SH-SY5Y (cell line): Measurements from ENCODE around the gene CAMKMT.

ENCODE experiments used
- GATA2 ChIP-seq: IDR thresholded peaks from 2 replicates; pipeline ENCODE4 v1.6.1; 2011; ENCODE audit warnings: mild to moderate bottlenecking, low read depth, low read length
- GATA3 ChIP-seq: IDR thresholded peaks from 2 replicates; pipeline ENCODE4 v1.6.1; 2011; ENCODE audit warnings: low read depth, mild to moderate bottlenecking, low read length, moderate library complexity

DNA sequence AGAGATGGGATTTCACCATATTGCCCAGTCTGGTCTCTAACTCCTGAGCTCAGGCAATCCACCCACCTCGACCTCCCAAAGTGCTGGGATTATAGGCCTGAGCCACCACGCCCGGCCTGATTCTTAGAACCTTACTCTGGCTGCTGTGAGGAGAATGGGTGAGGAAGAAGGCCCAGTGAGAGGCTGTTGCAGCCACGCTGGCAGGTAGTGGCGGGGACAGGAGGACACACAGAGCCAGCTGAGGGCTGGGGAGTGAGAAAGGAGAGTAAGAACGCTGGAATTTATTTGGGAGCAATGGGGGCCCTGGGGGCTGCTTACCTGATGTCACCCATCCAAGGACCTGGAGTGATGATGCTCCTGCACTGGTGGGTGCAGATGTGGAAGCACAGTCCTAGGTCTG lies 425.9 kb downstream of the CAMKMT start:
- TF ChIP-seq GATA2 (no peak), GATA3 (no peak)
